SK-N-SH (cell line): ENCODE results near the gene PROSER3. TPM values are rescaled to one million over a fixed set of nuclear protein-coding genes. Genes with fewer than 3 reads are reported as not detected.

Experiments used
- CHD2 ChIP-seq: fragments of 150-350 bp; IDR thresholded peaks from 2 replicates; pipeline ENCODE4 v1.6.1; 2018; ENCODE audit warnings: low read length; ENCODE audit not compliant: partially characterized antibody
- CTCF ChIP-seq: fragments of 200-600 bp; sonication (generic); IDR thresholded peaks from 2 replicates; pipeline ENCODE4 v1.6.1; 2017; ENCODE audit warnings: antibody characterized with exemption, mild to moderate bottlenecking, moderate library complexity
- FOSL2 ChIP-seq: IDR thresholded peaks from 2 replicates; pipeline ENCODE4 v1.4.0; 2012; ENCODE audit warnings: low read depth, mild to moderate bottlenecking, moderate library complexity, borderline replicate concordance
- GABPA ChIP-seq: IDR thresholded peaks from 2 replicates; pipeline ENCODE4 v1.4.0; 2012; ENCODE audit warnings: low read depth, mild to moderate bottlenecking
- GATA2 ChIP-seq: sonication (generic); formaldehyde crosslinking; IDR thresholded peaks from 2 replicates; pipeline ENCODE4 v1.5.0; 2020; ENCODE audit warnings: mild to moderate bottlenecking, missing genetic modification reagents
- IRF3 ChIP-seq: fragments of 150-350 bp; IDR thresholded peaks from 2 replicates; pipeline ENCODE4 v1.6.1; 2016; ENCODE audit warnings: mild to moderate bottlenecking, low read depth, low read length
- JUND ChIP-seq: IDR thresholded peaks from 2 replicates; pipeline ENCODE4 v1.4.0; 2012
- NFIC ChIP-seq: IDR thresholded peaks from 2 replicates; pipeline ENCODE4 v1.4.0; 2012; ENCODE audit warnings: borderline replicate concordance
- NRF1 ChIP-seq: IDR thresholded peaks from 2 replicates; pipeline ENCODE4 v1.6.1; 2012; ENCODE audit warnings: low read depth, mild to moderate bottlenecking, low read length
- POLR2AphosphoS5 ChIP-seq: IDR thresholded peaks from 2 replicates; pipeline ENCODE4 v1.6.1; 2012; ENCODE audit warnings: low read depth, low read length
- RAD21 ChIP-seq: IDR thresholded peaks from 2 replicates; pipeline ENCODE4 v1.6.1; 2012; ENCODE audit warnings: mild to moderate bottlenecking, low read length
- RCOR1 ChIP-seq: fragments of 150-350 bp; IDR thresholded peaks from 2 replicates; pipeline ENCODE4 v1.6.1; 2017; ENCODE audit warnings: antibody characterized with exemption, low read length
- RFX5 ChIP-seq: IDR thresholded peaks from 2 replicates; pipeline ENCODE4 v1.6.1; 2012; ENCODE audit warnings: mild to moderate bottlenecking, improper control_type of control experiment, low read length
- RXRA ChIP-seq: IDR thresholded peaks from 2 replicates; pipeline ENCODE4 v1.4.0; 2012; ENCODE audit warnings: low read depth, mild to moderate bottlenecking, borderline replicate concordance
- SIN3A ChIP-seq: IDR thresholded peaks from 2 replicates; pipeline ENCODE4 v1.6.1; 2012; ENCODE audit warnings: low read depth, mild to moderate bottlenecking, low read length, moderate library complexity, borderline replicate concordance
- SMC3 ChIP-seq: IDR thresholded peaks from 2 replicates; pipeline ENCODE4 v1.6.1; 2012; ENCODE audit warnings: low read depth, low read length, improper control_type of control experiment
- TCF12 ChIP-seq: IDR thresholded peaks from 2 replicates; pipeline ENCODE4 v1.4.0; 2012
- TEAD4 ChIP-seq: IDR thresholded peaks from 2 replicates; pipeline ENCODE4 v1.4.0; 2012; ENCODE audit warnings: mild to moderate bottlenecking, borderline replicate concordance; ENCODE audit not compliant: insufficient read depth
- ZBTB33 ChIP-seq: IDR thresholded peaks from 2 replicates; pipeline ENCODE4 v1.4.0; 2012; ENCODE audit warnings: low read depth, borderline replicate concordance
- polyA plus RNA-seq, 3 experiments: library from polyadenylated mRNA; depleted of rRNA; stranded (reverse); fragments of >200 nt; gene quantifications; 2 replicates each; pipeline ENCODE4 v1.2.3, GENCODE V29; 2012
- TF ChIP-seq, protein P1 (sequence below): fragments of 150-350 bp; IDR thresholded peaks from 2 replicates; pipeline ENCODE4 v1.6.1; 2017; ENCODE audit warnings: antibody characterized with exemption, low read length, low read depth, borderline replicate concordance
- TF ChIP-seq, protein P2 (sequence below): IDR thresholded peaks from 2 replicates; pipeline ENCODE4 v1.4.0; 2012; ENCODE audit warnings: low read depth, borderline replicate concordance
- TF ChIP-seq, protein P3 (sequence below): IDR thresholded peaks from 2 replicates; pipeline ENCODE4 v1.4.0; 2012; ENCODE audit warnings: low read depth

Gene PROSER3
- polyA plus RNA-seq, 1 of the 3 experiments (the other 2 are of a cell fraction): 12.5 TPM

DNA sequence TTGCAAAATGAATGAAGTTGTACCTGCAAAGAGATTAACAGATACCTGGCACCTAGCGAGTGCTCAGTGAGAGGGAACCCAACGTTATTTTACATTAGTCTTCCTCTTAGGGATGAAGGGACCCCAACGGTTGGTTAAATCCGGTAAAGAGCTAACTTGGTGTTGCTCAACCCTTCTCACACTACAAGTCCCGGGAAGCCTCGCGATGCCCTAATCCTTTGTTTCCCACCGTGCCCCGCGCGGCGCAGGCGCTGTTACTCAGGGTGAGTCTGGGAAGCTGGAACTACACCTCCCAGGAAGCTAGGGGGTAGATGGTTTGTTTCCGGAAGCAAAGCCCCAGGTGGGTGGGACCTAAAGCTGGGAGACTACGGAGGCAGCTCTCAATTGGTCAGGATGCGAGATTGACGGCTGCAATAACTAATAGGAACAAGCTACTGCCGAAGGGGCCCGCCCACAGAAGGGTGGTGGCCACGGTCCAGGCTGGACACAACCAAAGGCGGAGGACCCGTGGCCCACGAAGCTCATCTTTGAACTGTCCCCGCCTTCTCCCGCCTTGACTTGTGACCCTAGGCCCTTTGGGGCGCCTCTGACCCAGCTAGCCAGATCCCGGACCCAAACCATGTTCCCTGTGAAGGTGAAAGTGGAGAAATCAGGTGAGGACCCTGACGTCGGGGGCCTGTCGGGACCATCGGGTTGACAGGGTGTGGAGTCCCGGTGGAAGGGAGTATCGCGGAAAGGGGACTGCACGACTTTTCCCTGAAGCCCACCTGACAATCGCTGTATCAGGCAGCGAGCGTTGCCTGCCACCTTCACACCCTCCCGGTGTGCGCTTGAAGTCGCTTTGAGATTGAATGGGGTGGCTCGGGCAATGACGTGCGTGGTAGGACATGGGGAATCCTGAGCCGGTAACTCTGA is 9.6 kb upstream of the PROSER3 start, which contains the start of gene LIN37 (continued):
- TF ChIP-seq GABPA (peak; percentile 91), RXRA (no peak), CHD2 (peak; percentile 99), FOSL2 (no peak), SMC3 (no peak), TCF12 (no peak; the same call in 1 of the 2 replicates), ZBTB33 (peak; percentile 96), IRF3 (peak; percentile 85), RFX5 (no peak), NRF1 (peak; percentile 85), TEAD4 (no peak), CTCF (no peak), NFIC (0 out of 2 replicates have a peak, but pooled peaks have one; percentile 17), RCOR1 (peak; percentile 27; the same call in 1 of the 2 replicates), POLR2AphosphoS5 (peak; percentile 81), RAD21 (no peak), SIN3A (no peak), GATA2 (CRISPR knock-in tag) (no peak), JUND (no peak)
- TF ChIP-seq, protein P1, sequence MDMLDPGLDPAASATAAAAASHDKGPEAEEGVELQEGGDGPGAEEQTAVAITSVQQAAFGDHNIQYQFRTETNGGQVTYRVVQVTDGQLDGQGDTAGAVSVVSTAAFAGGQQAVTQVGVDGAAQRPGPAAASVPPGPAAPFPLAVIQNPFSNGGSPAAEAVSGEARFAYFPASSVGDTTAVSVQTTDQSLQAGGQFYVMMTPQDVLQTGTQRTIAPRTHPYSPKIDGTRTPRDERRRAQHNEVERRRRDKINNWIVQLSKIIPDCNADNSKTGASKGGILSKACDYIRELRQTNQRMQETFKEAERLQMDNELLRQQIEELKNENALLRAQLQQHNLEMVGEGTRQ: no peak
- TF ChIP-seq, protein P2, sequence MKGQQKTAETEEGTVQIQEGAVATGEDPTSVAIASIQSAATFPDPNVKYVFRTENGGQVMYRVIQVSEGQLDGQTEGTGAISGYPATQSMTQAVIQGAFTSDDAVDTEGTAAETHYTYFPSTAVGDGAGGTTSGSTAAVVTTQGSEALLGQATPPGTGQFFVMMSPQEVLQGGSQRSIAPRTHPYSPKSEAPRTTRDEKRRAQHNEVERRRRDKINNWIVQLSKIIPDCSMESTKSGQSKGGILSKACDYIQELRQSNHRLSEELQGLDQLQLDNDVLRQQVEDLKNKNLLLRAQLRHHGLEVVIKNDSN: no peak
- TF ChIP-seq, protein P3, sequence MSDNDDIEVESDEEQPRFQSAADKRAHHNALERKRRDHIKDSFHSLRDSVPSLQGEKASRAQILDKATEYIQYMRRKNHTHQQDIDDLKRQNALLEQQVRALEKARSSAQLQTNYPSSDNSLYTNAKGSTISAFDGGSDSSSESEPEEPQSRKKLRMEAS: peak; percentile 54; the same call in 1 of the 2 replicates
